Measurements from ENCODE around the gene COQ2.

DNA sequence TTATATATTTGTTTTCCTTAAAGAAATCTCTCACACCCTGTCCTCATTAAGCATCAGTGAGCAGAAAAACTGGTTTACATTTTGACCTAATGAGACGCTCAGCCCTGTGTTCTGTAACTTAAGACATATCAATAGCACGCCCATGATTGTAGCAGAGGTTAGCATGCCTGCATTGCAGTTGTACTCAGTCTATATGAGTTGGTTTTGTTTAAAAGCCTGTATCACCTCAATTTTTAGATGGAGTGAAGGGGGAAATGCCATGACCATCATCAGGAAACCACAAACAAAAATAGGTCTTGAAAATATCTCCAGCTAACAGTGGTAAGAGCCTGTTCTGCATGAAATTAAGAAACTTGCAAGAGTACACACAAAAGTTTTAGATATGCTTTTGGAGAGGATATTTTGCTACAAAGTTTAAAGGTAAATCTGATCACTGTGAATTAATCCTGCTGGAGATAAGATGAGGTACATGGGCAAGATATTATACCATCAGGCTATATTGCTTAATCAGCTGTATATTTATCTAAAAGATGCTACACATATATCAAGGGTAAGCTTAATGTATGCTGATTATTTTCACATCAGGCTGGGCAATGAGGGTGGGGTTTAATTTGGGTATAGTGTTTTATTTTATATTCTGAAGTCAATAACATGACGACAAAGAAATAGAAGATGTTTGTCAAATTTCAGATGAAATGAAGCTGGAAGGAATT is 13.1 kb upstream of the COQ2 start:
- no peak for TF ChIP-seq POLR2A (IDR thresholded peaks at IDR 0.05)
- TF ChIP-seq, protein P1, sequence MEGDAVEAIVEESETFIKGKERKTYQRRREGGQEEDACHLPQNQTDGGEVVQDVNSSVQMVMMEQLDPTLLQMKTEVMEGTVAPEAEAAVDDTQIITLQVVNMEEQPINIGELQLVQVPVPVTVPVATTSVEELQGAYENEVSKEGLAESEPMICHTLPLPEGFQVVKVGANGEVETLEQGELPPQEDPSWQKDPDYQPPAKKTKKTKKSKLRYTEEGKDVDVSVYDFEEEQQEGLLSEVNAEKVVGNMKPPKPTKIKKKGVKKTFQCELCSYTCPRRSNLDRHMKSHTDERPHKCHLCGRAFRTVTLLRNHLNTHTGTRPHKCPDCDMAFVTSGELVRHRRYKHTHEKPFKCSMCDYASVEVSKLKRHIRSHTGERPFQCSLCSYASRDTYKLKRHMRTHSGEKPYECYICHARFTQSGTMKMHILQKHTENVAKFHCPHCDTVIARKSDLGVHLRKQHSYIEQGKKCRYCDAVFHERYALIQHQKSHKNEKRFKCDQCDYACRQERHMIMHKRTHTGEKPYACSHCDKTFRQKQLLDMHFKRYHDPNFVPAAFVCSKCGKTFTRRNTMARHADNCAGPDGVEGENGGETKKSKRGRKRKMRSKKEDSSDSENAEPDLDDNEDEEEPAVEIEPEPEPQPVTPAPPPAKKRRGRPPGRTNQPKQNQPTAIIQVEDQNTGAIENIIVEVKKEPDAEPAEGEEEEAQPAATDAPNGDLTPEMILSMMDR (IDR thresholded peaks at IDR 0.05): no peak
- TF ChIP-seq POLR2AphosphoS5 (IDR thresholded peaks at IDR 0.05): no peak
- no peak for TF ChIP-seq EP300 (IDR thresholded peaks at IDR 0.05)
